ENCODE measurements around the gene AIMP2. TPM values are rescaled to one million over a fixed set of nuclear protein-coding genes. Genes with fewer than 3 reads are reported as not detected.
A peak's percentile ranks its signal among the peaks of the same experiment; 100 is the strongest.
"Not testable (repeated sequence)": the region's sequence is repeated elsewhere in the genome, so short reads cannot be mapped to it uniquely, and the experiment has no call there.

Gene AIMP2
- total RNA-seq, 1 donor from 2014 or later: 38.4 TPM

GRCh38 chr7:6035165-6035564 is 26.1 kb downstream of the AIMP2 start:
- Mint-ChIP-seq H3K36me3 (peaks cover 39% of the 10 kb centered on the region), H3K27ac (peak overlapping the region; percentile 33), H3K4me3 (no peak overlapping the region), H3K9me3 (no peaks in the 10 kb centered on the region), H3K27me3 (ENCODE audit: insufficient read depth, low read depth) (peaks cover 6% of the 10 kb centered on the region), H3K4me1 (no peaks in the 10 kb centered on the region)
- peaks cover 22% of the 10 kb centered on the region for H3K79me2 ChIP-seq (ENCODE audit: low read depth)
- H3K27me3 ChIP-seq: no peaks in the 10 kb centered on the region
- H3K36me3 ChIP-seq: peaks cover 6% of the 10 kb centered on the region
- no peaks in the 10 kb centered on the region for H3K9me3 ChIP-seq (ENCODE audit: low read depth)
- no peak overlapping the region for H3K9ac ChIP-seq
- peaks cover 3% of the 10 kb centered on the region for H3F3A ChIP-seq (ENCODE audit: low read depth)
- no peak for DNase-seq (ENCODE audit: low spot score)
- H3K4me1 ChIP-seq: no peaks in the 10 kb centered on the region
- H3K27ac ChIP-seq: no peak overlapping the region
- peaks cover 17% of the 10 kb centered on the region for H4K20me1 ChIP-seq (ENCODE audit: low read depth)
- no peak overlapping the region for H3K4me2 ChIP-seq
- no peak overlapping the region for H2AFZ ChIP-seq (replicated peaks)
- TF ChIP-seq EZH2phosphoT487 (IDR thresholded peaks at IDR 0.05) (no peak), EZH2 (IDR thresholded peaks at IDR 0.05) (no peak), CTCF (IDR thresholded peaks at IDR 0.05) (no peak)
- no peak overlapping the region for H3K4me3 ChIP-seq

GRCh38 chr7:6035686-6036085 is 26.6 kb downstream of the AIMP2 start:
- H3K9me3 Mint-ChIP-seq: no peaks in the 10 kb centered on the region
- Histone ChIP-seq H2AFZ (replicated peaks) (no peak overlapping the region), H3K36me3 (peaks cover 6% of the 10 kb centered on the region), H3K4me2 (no peak overlapping the region), H3F3A (ENCODE audit: low read depth) (peaks cover 3% of the 10 kb centered on the region), H3K4me1 (no peaks in the 10 kb centered on the region), H3K27ac (no peak overlapping the region), H3K9ac (no peak overlapping the region), H3K4me3 (no peak overlapping the region), H4K20me1 (ENCODE audit: low read depth) (peaks cover 17% of the 10 kb centered on the region), H3K27me3 (no peaks in the 10 kb centered on the region), H3K79me2 (ENCODE audit: low read depth) (peaks cover 22% of the 10 kb centered on the region), H3K9me3 (ENCODE audit: low read depth) (no peaks in the 10 kb centered on the region)
- no peaks in the 10 kb centered on the region for H3K4me1 Mint-ChIP-seq
- DNase-seq (ENCODE audit: low spot score): no peak
- TF ChIP-seq EZH2 (IDR thresholded peaks at IDR 0.05) (no peak), CTCF (IDR thresholded peaks at IDR 0.05) (no peak), EZH2phosphoT487 (IDR thresholded peaks at IDR 0.05) (no peak)
- no peak overlapping the region for H3K4me3 Mint-ChIP-seq
- peaks cover 6% of the 10 kb centered on the region for H3K27me3 Mint-ChIP-seq (ENCODE audit: insufficient read depth, low read depth)
- H3K27ac Mint-ChIP-seq: no peak overlapping the region
- peaks cover 41% of the 10 kb centered on the region for H3K36me3 Mint-ChIP-seq

GRCh38 chr7:6049780-6050179 is 40.7 kb downstream of the AIMP2 start:
- Histone ChIP-seq H3K79me2 (ENCODE audit: low read depth) (peaks cover 27% of the 10 kb centered on the region), H3K27me3 (no peaks in the 10 kb centered on the region), H3K36me3 (peaks cover 13% of the 10 kb centered on the region), H3K4me3 (no peak overlapping the region), H3K27ac (no peak overlapping the region), H3K4me2 (no peak overlapping the region), H3K4me1 (no peaks in the 10 kb centered on the region), H2AFZ (replicated peaks) (no peak overlapping the region), H4K20me1 (ENCODE audit: low read depth) (no peaks in the 10 kb centered on the region), H3F3A (ENCODE audit: low read depth) (no peaks in the 10 kb centered on the region), H3K9ac (no peak overlapping the region), H3K9me3 (ENCODE audit: low read depth) (no peaks in the 10 kb centered on the region)
- TF ChIP-seq EZH2 (IDR thresholded peaks at IDR 0.05) (no peak), CTCF (IDR thresholded peaks at IDR 0.05) (no peak), EZH2phosphoT487 (IDR thresholded peaks at IDR 0.05) (no peak)
- H3K27ac Mint-ChIP-seq: no peak overlapping the region
- H3K4me3 Mint-ChIP-seq: no peak overlapping the region
- no peaks in the 10 kb centered on the region for H3K9me3 Mint-ChIP-seq
- H3K36me3 Mint-ChIP-seq: peaks cover 13% of the 10 kb centered on the region
- no peaks in the 10 kb centered on the region for H3K27me3 Mint-ChIP-seq (ENCODE audit: insufficient read depth, low read depth)
- DNase-seq (ENCODE audit: low spot score): no peak
- no peaks in the 10 kb centered on the region for H3K4me1 Mint-ChIP-seq

GRCh38 chr7:6051185-6051584 is 42.1 kb downstream of the AIMP2 start:
- peaks cover 16% of the 10 kb centered on the region for H3K36me3 Mint-ChIP-seq

More at GRCh38 chr7:6051185-6051584, 42.1 kb downstream of the AIMP2 start:
- H3K36me3 ChIP-seq; DNase-seq (ENCODE audit: low spot score); H3K27me3 Mint-ChIP-seq (ENCODE audit: insufficient read depth, low read depth); H3K4me2 ChIP-seq; H3K27ac Mint-ChIP-seq; H3K9me3 ChIP-seq (ENCODE audit: low read depth); H3F3A ChIP-seq (ENCODE audit: low read depth); H3K4me1 ChIP-seq; H3K4me3 Mint-ChIP-seq; H3K9me3 Mint-ChIP-seq; H3K4me3 ChIP-seq; H3K27ac ChIP-seq; H3K27me3 ChIP-seq; H2AFZ ChIP-seq (replicated peaks); H3K9ac ChIP-seq; H3K4me1 Mint-ChIP-seq: not testable (repeated sequence)
- peaks cover 41% of the 10 kb centered on the region for H3K79me2 ChIP-seq (ENCODE audit: low read depth)
- H4K20me1 ChIP-seq (ENCODE audit: low read depth): peaks cover 11% of the 10 kb centered on the region

Measured in neural progenitor cell (in vitro differentiated cells).